Esophagus muscularis mucosa (tissue), 4 donors: ENCODE results near the gene ZBTB44. TPM values are rescaled to one million over a fixed set of nuclear protein-coding genes. Genes with fewer than 3 reads are reported as not detected.

Experiments used
- DNase-seq: peaks from one replicate; pipeline ENCODE4 v3.0.0-alpha.2; 2017; ENCODE audit errors: extremely low spot score
- H3K27ac ChIP-seq, 4 donors: fragments of 200-600 bp; sonication (generic); replicated peaks in 1 of 4; 1 replicate in 3 of 4; 2 replicates in 1 of 4; pipeline ENCODE4 v1.5.1; 2016 to 2019; ENCODE audit warnings: mild to moderate bottlenecking in 1 of 4
- H3K27me3 ChIP-seq, 4 donors: fragments of 200-600 bp; sonication (generic); one replicate each; pipeline versions ENCODE4 v1.5.1 to v1.6.0; 2016 to 2019
- H3K36me3 ChIP-seq, 4 donors: fragments of 200-600 bp; sonication (generic); one replicate each; pipeline ENCODE4 v1.5.1; 2016 to 2019
- H3K4me1 ChIP-seq, 4 donors: fragments of 200-600 bp; sonication (generic); one replicate each; pipeline ENCODE4 v1.5.1; 2016 to 2019
- H3K4me3 ChIP-seq, 4 donors: fragments of 200-600 bp; sonication (generic); 1 replicate in 2 of 4; 2 replicates in 2 of 4; pipeline ENCODE4 v1.5.1; 2016 to 2019; ENCODE audit warnings: mild to moderate bottlenecking in 4 of 4, moderate library complexity in 1 of 4
- H3K9me3 ChIP-seq, 4 donors: fragments of 200-600 bp; sonication (generic); 1 replicate in 3 of 4; 2 replicates in 1 of 4; pipeline ENCODE4 v1.5.1; 2016 to 2019
- CTCF ChIP-seq, 3 experiments: fragments of 200-600 bp in 2 of 3; fragments of 450-650 bp in 1 of 3; sonication (generic) in 2 of 3; IDR thresholded peaks; one replicate each; pipeline ENCODE4 v1.5.1; 2017 to 2019; ENCODE audit warnings: antibody characterized with exemption in 3 of 3, mild to moderate bottlenecking in 2 of 3, moderate library complexity in 1 of 3
- EP300 ChIP-seq: sonication (generic); formaldehyde crosslinking; IDR thresholded peaks from one replicate; pipeline ENCODE4 v1.6.1; 2017; ENCODE audit warnings: antibody characterized with exemption
- POLR2A ChIP-seq: fragments of 450-650 bp; IDR thresholded peaks from one replicate; pipeline ENCODE4 v1.6.1; 2017; ENCODE audit warnings: antibody characterized with exemption, moderate library complexity, mild to moderate bottlenecking, low read depth
- POLR2AphosphoS5 ChIP-seq, 2 donors: sonication (generic); formaldehyde crosslinking; IDR thresholded peaks; one replicate each; pipeline ENCODE4 v1.6.1; 2017; ENCODE audit warnings: antibody characterized with exemption in 2 of 2
- WGBS: methylation state at CpG from one replicate; pipeline ENCODE4 v1.1.5; 2018; 5-methylcytosine and 5-hydroxymethylcytosine counted together
- intact Hi-C: fragments of 100-400 bp; cut with DNase I; formaldehyde crosslinking; loops from one replicate; pipeline ENCODE4 v1.15.1; 2023
- total RNA-seq, 4 donors: library from RNA; depleted of rRNA; stranded (reverse); fragments of >200 nt; gene quantifications; one replicate each; pipeline versions ENCODE4 v1.1.0 to v1.2.1, GENCODE V29; 2016

ZBTB44 gene
- total RNA-seq, 4 donors from 2014 or later, result 50.4 to 86.4 (median 65.3) TPM

- WGBS, result 71% methylated on average over 11 of the region's 11 CpGs
Measured at GRCh38 chr11:130183878-130184610, 130.7 kb downstream of the ZBTB44 start.

GRCh38 chr11:130181295-130182272, 133.1 kb downstream of the ZBTB44 start:
- TF ChIP-seq POLR2A, result no peak
- no peak for TF ChIP-seq CTCF (IDR thresholded peaks at IDR 0.05)
- no peak for TF ChIP-seq EP300
- H3K9me3 ChIP-seq, result no peaks in the 10 kb centered on the region
- no peaks in the 10 kb centered on the region for H3K36me3 ChIP-seq
- H3K4me3 ChIP-seq, result no peak overlapping the region
- 74% methylated on average over 11 of the region's 11 CpGs for WGBS
- no peaks in the 10 kb centered on the region for H3K27me3 ChIP-seq
- no peak overlapping the region for H3K27ac ChIP-seq
- intact Hi-C loops, result no loop called here
- H3K4me1 ChIP-seq, result peaks cover 6 to 42% (median 15%) of the 10 kb centered on the region in 4 donors
- DNase-seq, result no peak

More at GRCh38 chr11:130183878-130184610, 130.7 kb downstream of the ZBTB44 start:
- no peak for DNase-seq
- H3K4me1 ChIP-seq, result peaks cover 0 to 30% (median 7%) of the 10 kb centered on the region in 4 donors
- H3K27me3 ChIP-seq, result no peaks in the 10 kb centered on the region
- no peaks in the 10 kb centered on the region for H3K36me3 ChIP-seq
- intact Hi-C loops, result no loop called here
- H3K27ac ChIP-seq, result no peak overlapping the region
- no peak for TF ChIP-seq EP300
- no peak for TF ChIP-seq POLR2A
- no peak for TF ChIP-seq CTCF (IDR thresholded peaks at IDR 0.05)
- no peak for TF ChIP-seq POLR2AphosphoS5 (IDR thresholded peaks at IDR 0.05)
- no peak overlapping the region for H3K4me3 ChIP-seq
- H3K9me3 ChIP-seq, result no peaks in the 10 kb centered on the region

GRCh38 chr11:130180896-130181294, 133.8 kb downstream of the ZBTB44 start:
- intact Hi-C loops, result no loop called here
- no peak overlapping the region for H3K4me3 ChIP-seq
- H3K9me3 ChIP-seq, result no peaks in the 10 kb centered on the region
- 72% methylated on average over 5 of the region's 8 CpGs for WGBS
- H3K4me1 ChIP-seq, result peaks cover 6 to 42% (median 15%) of the 10 kb centered on the region in 4 donors
- no peaks in the 10 kb centered on the region for H3K27me3 ChIP-seq
- H3K36me3 ChIP-seq, result no peaks in the 10 kb centered on the region
- TF ChIP-seq POLR2A (no peak), CTCF (IDR thresholded peaks at IDR 0.05) (no peak), POLR2AphosphoS5 (IDR thresholded peaks at IDR 0.05) (no peak), EP300 (no peak)
- H3K27ac ChIP-seq, result no peak overlapping the region
- DNase-seq, result no peak

GRCh38 chr11:130180491-130180890, 134.2 kb downstream of the ZBTB44 start:
- Histone ChIP-seq H3K4me1 (peaks cover 6 to 42% (median 15%) of the 10 kb centered on the region in 4 donors), H3K36me3 (no peaks in the 10 kb centered on the region), H3K27ac (no peak overlapping the region), H3K27me3 (no peaks in the 10 kb centered on the region), H3K9me3 (no peaks in the 10 kb centered on the region), H3K4me3 (no peak overlapping the region)
- WGBS, result 85% methylated on average over 4 of the region's 4 CpGs
- no peak for DNase-seq
- intact Hi-C loops, result no loop called here
- TF ChIP-seq POLR2A (no peak), EP300 (no peak), POLR2AphosphoS5 (IDR thresholded peaks at IDR 0.05) (no peak), CTCF (IDR thresholded peaks at IDR 0.05) (no peak)
